NCI-H2227 treated with DMSO at 0.1 percent for 48 hours (cell line): Measurements from ENCODE around the gene STK4.
A peak's percentile ranks its signal among the peaks of the same experiment; 100 is the strongest.

ENCODE experiments used
- DNase-seq: peaks from one replicate; lab custom pipeline; 2025; lab: John Stamatoyannopoulos, UW

Gene STK4

DNA sequence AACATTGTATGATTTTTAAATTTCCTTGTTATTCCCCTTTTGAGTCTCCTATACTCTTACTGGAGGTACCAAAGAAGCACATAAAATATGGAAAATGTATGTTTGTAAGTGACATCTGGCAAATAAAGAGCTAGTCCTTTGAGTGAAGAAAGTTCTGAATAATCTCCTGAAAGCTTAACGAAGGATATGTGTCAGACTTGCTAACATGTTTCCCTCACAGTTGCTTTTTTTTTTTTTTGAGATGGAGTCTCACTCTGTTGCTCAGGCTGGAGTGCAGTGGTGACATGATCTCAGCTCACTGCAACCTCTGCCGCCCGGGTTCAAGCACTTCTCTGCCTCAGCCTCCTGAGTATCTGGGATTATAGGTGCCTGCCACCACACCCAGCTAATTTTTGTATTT is 63.6 kb downstream of the STK4 start:
- no peak for DNase-seq

DNA sequence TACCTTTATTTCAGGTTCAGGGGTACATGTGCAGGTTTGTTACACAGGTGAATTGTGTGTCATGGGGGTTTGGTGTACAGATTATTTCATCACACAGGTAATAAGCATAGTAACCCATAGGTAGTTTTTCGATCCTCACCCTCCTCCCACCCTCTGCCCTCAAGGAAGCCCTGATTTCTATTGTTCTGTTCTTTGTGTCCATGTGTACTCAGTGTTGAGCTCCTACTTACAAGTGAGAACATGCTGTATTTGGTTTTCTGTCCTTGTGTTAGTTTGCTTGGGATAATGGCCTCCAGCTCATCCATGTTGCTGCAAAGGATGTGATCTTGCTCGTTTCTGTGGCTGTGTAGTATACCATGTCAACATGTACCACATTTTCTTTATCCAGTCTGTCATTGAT is 66.0 kb downstream of the STK4 start:
- DNase-seq, result no peak

DNA sequence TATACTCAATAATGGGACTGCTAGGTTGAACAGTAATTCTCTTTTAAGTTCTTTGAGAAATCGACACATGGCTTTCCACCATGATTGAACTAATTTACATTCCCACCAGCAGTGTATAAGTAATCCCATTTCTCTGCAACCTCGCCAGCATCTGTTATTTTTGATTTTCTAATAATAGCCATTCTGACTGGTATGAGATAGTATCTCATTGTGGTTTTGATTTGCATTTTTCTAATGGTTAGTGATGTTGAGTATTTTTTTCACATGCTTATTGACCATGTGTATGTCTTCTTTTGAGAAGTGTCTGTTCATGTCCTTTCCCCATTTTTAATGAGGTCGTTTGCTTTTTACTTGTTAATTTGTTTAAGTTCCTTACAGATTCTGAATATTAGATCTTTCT is 66.5 kb downstream of the STK4 start:
- DNase-seq, result no peak

DNA sequence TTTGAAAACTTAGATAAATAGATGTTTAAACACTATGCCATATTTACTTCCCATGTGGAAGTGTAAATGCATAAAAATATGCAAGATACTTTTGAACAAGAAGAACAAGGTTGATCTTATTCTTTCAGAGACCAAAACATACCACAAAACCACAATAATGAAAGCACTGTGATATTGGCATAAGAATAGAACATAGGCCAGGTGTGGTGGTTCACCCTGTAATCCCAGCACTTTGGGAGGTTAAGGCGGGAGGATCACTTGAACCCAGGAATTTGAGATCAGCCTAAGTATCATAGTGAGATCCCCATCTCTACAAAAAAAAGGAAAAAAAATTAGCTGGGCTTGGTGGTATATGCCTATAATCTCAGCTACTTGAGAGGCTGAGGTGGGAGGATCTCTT is 68.1 kb downstream of the STK4 start:
- no peak for DNase-seq

DNA sequence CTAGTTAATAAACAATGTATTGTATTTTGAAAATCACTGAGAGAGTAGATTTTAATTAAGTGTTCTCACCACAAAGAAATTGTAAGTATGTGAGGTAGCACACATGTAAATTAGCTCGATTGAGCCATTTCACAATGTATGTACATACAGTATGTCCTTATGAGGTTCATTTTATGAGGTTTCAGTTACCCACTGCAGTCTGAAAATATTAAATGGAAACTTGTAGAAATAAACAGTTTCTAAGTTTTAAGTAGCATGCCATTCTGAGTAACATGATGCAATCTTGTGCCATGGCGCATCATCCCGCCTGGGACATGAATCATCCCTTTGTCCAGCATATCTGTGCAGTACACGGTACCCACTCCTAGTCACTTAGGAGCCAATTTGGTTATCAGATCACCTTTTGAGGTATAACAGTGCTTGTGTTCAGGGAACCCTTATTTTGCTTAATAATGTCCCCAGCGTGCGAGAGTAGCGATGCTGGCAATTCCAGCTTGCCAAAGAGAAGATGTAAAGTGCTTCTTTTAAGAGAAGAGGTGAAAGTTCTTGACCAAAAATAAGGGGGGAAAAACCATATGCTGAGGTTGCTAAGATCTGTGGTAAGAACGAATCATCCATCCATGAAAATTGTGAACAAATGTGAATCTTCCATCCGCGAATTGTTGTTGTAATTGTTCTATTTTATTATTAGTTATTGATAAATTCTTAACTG is 69.9 kb downstream of the STK4 start:
- no peak for DNase-seq

DNA sequence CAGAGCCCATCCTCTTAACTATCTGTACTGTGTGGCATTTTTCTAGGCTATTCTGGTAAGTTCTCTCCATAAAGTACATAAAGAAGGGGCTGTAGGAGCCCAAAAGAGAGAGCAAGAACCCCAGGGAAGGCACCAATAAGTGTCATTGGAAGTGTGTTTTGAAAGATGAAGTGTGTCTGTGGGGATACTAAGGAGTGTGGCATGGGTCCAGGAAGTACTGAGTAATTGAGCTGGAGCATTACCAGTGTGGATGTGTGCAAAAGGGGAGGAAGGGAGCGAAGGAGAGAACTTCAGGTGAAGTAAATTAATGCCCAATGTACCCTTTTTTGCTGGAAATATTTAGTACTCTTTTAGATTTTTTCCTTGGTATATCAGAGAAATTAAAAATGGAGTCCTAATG is 70.7 kb downstream of the STK4 start:
- no peak for DNase-seq

DNA sequence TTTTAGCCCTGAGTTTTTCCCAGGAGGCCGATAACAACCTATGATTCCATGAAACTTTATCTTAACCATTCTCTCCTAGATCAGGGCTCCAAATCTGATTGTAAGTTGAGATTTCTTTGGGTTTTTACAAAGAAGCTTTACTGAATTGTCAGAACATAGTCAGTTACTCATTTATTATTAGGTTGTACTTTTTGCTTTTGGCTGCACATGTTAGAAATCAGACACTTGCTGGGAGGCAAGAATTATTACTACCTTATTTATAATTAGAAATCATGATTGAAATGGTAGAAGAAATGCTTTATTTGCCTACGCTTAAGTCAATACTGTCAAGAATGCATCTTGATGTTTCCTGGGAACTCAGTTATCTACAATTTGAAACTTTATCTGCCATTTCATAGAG is 71.3 kb downstream of the STK4 start:
- DNase-seq, result no peak

DNA sequence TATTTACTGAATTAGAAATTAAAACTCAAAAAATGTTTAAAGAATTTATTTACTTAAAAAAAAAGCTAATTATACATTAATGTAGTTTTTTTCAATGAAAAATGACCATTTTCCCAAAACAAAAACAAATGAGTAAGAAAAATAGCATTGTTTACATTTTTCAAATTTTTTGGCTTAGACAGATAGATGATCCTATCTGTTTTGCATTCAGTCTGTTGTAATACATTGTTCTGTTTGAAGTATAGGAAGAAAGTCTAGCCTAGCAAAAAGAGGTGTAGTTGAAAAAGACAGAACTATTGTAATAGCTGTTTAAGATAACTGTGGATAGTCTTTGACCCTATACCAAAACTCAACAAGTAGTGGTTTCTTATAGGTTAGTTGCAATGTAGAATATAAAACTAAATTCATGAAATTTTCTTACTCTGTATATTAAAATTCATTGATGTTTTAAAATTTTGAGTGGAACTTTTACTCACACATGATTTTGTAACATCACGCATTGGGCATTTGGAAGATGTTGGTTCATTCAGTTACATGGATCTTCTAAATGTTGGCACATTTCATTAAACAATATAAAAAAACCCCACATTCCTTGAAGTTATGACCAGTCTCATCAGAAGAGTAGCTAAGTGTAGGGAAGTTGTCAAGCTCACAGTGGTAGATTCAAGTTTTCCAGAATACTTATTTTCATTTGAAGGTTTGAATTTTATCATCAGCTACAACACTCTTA is 72.6 kb downstream of the STK4 start:
- DNase-seq, result no peak

GRCh38 chr20:45039475-45039820 is 73.1 kb downstream of the STK4 start:
- DNase-seq, result no peak

GRCh38 chr20:45041464-45042337 is 75.4 kb downstream of the STK4 start:
- DNase-seq, result no peak

DNA sequence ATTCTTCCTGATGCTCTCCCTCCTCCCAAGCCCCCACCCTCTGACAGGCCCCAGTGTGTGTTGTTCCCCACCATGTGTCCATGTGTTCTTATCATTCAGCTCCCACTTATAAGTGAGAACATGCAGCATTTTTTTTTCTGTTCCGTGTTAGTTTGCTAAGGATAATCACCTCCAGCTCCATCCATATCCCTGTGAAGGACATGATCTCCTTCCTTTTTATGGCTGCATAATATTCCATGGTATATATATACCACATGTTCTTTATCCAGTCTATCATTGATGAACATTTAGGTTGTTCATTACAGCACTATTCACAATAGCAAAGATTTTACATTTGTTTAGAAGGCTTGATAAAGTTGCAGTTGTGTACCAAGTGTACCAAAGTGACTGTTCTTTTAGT is 76.7 kb downstream of the STK4 start:
- no peak for DNase-seq

- peak; percentile 64 for DNase-seq
These were observed 77.8 kb downstream of the STK4 start for GRCh38 chr20:45044084-45044573.

DNA sequence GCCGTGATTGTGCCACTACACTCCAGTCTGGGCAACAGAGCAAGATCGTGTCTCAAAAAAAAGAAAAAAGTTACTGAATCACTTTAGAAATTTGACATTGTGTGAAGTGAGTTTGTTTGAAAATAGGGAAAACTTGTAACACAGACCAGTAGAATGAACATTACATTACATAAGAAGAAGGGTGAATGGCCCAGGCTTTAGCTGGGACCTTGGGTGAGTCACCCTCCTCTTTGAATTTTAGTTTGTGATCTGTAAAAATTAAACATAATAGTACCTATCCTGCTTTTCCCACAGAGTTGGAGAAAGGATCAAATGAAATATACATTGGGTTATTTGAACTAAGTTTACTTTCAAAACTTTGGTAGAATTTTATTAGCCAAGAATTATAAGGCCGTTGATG is 78.3 kb downstream of the STK4 start:
- DNase-seq, result no peak

DNA sequence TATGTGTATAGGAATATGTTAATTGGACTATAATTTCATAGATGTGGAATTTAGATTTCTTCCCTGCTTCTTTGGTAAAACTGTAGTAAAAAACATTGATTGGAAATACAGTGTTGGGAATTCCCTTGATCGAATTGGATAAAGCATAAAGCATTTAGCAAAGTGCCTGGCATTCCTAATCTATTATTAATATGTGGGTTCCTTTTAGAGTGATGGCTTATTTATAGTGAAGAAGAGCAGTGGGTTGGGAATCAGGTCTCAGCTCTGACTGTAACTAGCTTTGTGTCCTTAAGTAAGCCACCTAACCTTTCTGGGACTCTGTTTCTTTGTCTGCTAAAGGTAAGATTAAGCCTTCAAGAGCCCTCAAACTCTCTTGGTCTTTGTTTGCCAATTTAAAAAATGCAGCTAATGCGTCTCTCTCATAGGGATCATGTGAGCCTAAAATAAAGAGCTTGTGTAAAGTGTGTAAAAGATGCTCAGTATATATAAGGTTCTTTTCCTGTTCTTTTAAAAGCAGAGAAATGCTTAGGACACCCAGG is 81.3 kb downstream of the STK4 start:
- no peak for DNase-seq

DNA sequence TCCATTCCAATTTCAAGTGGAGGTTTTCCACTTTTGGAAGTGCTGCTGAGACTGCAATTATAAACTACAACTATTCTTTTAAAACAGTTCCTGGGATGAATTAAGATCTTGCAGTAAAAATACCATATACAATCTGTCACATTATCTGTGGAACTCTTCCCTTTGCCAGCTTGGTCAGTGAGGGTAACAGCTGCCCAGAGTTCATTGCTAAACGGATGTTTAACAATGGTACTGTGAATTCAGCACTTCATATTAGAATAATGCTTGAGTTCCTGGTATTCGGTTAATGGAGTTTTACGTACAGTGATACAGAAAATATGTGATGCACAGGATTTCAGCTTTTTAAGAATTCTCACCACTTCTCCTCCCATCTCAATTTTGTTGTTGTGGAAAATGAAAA is 83.1 kb downstream of the STK4 start:
- DNase-seq, result no peak

GRCh38 chr20:45049904-45050471 is 83.7 kb downstream of the STK4 start:
- DNase-seq, result no peak

DNA sequence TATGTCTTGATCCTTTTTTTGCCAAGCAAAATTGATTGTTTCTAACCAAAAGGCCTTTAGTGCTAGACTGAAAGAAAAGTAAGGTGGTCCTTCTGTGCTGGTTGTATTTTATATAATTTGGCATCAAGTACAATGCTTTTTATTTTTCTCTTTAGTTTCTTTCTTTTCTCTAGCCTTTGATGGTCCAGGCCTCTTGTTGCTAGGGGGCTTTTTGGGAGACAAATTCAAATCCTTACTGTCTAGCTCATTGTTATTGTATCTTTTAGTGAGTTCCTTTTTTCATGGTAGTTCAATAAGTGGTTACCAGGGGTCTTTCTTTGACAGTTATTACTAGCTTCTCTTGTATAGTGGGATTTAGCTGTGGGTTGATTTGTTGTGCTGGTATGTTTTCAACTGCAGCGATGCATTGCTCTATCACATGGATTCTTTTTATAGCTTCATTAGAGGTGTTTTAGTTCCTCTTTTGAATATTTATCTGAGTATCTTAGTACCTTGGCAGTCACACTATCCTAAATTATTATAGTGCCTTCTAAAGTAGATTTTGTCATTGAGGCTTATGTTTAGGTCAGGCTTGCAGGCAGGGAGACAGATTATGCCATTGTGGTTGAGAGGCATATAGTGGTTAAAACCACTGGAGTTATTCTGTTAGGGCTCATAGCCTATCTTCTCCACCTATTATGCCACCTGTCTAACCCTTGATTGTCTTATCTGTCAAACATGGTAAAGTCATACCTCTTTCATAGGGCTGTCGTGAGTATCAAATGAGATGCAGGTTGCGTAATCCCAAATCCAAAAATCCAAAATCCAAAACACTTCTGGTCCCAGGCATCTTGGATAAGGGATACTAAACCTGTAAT is 85.1 kb downstream of the STK4 start:
- no peak for DNase-seq

- no peak for DNase-seq
These were observed 86.6 kb downstream of the STK4 start for GRCh38 chr20:45052698-45053429.

DNA sequence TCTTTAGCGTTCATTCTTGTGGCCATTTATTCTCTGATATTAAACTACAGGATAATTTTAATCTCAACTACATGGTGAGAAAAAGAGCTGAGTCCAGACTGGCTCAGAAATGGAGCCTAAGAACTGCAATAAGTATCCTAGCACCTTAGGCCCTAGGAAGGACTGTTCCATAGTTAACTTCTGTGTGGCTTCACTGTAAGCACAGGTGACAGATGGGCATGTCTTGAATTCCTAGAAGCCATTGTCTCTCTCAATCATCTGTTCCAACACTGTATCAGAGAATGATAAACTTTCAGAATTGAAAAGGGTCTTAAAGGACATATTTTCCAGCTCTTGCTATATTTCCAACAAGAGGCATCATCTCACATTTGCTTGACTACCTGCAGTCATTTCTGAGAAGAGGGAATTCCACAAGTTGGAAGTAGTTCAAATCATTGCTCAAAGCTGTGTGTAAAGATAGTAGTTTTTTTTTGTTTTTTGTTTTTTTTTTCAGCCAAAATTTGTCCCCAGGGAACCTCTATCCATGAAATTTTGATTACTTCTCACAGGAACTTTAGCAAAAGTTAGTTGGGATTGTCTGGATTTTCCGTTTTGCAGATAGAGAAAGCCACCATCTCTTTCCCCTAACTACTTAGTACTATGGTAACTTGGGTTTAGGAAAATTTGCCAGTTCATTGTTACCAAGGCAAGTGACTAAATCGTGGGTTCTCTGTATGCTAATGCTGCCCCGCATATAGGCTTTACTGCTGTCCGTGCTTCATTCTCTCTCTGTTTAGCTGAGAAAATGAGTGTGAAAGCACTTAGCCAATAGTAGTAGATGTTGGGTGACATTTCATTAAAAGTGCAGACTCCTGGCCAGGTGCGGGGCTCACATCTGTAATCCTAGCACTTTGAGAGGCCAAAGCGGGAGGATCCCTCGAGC is 87.4 kb downstream of the STK4 start:
- no peak for DNase-seq
